HEK293 (cell line): ENCODE results near the gene NCKAP5.
A peak's percentile ranks its signal among the peaks of the same experiment; 100 is the strongest.

Experiments
- BCL6B ChIP-seq: fragments of 450-650 bp; formaldehyde crosslinking; IDR thresholded peaks from 2 replicates; pipeline ENCODE4 v1.5.1; 2017; ENCODE audit warnings: missing biosample characterization, missing genetic modification characterization
- GFI1B ChIP-seq: fragments of 450-650 bp; formaldehyde crosslinking; IDR thresholded peaks from 2 replicates; pipeline ENCODE4 v1.5.1; 2016; ENCODE audit warnings: missing biosample characterization, missing genetic modification characterization
- HIC1 ChIP-seq: fragments of 450-650 bp; formaldehyde crosslinking; IDR thresholded peaks from 2 replicates; pipeline ENCODE4 v1.5.1; 2016; ENCODE audit warnings: missing biosample characterization, missing genetic modification characterization
- KLF7 ChIP-seq: fragments of 450-650 bp; formaldehyde crosslinking; IDR thresholded peaks from 2 replicates; pipeline ENCODE4 v1.5.1; 2016; ENCODE audit warnings: missing biosample characterization, missing genetic modification characterization, borderline replicate concordance
- PRDM1 ChIP-seq: fragments of 450-650 bp; formaldehyde crosslinking; IDR thresholded peaks from 2 replicates; pipeline ENCODE4; 2016; ENCODE audit warnings: missing biosample characterization, missing genetic modification characterization
- REPIN1 ChIP-seq: fragments of 450-650 bp; formaldehyde crosslinking; IDR thresholded peaks from 2 replicates; pipeline ENCODE4 v1.5.1; 2017; ENCODE audit warnings: missing biosample characterization, missing genetic modification characterization, low read depth
- SCRT1 ChIP-seq: fragments of 450-650 bp; formaldehyde crosslinking; IDR thresholded peaks from 2 replicates; pipeline ENCODE4 v1.5.1; 2016; ENCODE audit warnings: missing biosample characterization, missing genetic modification characterization, borderline replicate concordance
- SCRT2 ChIP-seq: fragments of 450-650 bp; formaldehyde crosslinking; IDR thresholded peaks from 2 replicates; pipeline ENCODE4 v1.5.1; 2016; ENCODE audit warnings: missing biosample characterization, missing genetic modification characterization
- TCF7L2 ChIP-seq: IDR thresholded peaks from 2 replicates; pipeline ENCODE4 v1.6.1; 2011; ENCODE audit warnings: low read depth, mild to moderate bottlenecking, inconsistent platforms, low read length, moderate library complexity, borderline replicate concordance
- ZBTB17 ChIP-seq: fragments of 450-650 bp; formaldehyde crosslinking; IDR thresholded peaks from 2 replicates; pipeline ENCODE4 v1.5.1; 2016; ENCODE audit warnings: missing biosample characterization, missing genetic modification characterization
- ZBTB49 ChIP-seq: fragments of 450-650 bp; formaldehyde crosslinking; IDR thresholded peaks from 2 replicates; pipeline ENCODE4 v1.5.1; 2016; ENCODE audit warnings: missing biosample characterization, missing genetic modification characterization, low read depth
- ZBTB8A ChIP-seq: fragments of 450-650 bp; formaldehyde crosslinking; IDR thresholded peaks from 2 replicates; pipeline ENCODE4 v1.5.1; 2016; ENCODE audit warnings: missing biosample characterization, missing genetic modification characterization
- ZFP69B ChIP-seq: fragments of 450-650 bp; formaldehyde crosslinking; IDR thresholded peaks from 2 replicates; pipeline ENCODE4 v1.5.1; 2016; ENCODE audit warnings: missing biosample characterization, missing genetic modification characterization
- ZNF157 ChIP-seq: fragments of 450-650 bp; formaldehyde crosslinking; IDR thresholded peaks from 2 replicates; pipeline ENCODE4 v1.5.1; 2016; ENCODE audit warnings: missing biosample characterization, missing genetic modification characterization
- ZNF202 ChIP-seq: fragments of 450-650 bp; formaldehyde crosslinking; IDR thresholded peaks from 2 replicates; pipeline ENCODE4 v1.5.1; 2016; ENCODE audit warnings: missing biosample characterization, missing genetic modification characterization, borderline replicate concordance
- ZNF248 ChIP-seq: fragments of 450-650 bp; formaldehyde crosslinking; IDR thresholded peaks from 2 replicates; pipeline ENCODE4 v1.5.1; 2017; ENCODE audit warnings: missing biosample characterization, missing genetic modification characterization
- ZNF26 ChIP-seq: fragments of 450-650 bp; formaldehyde crosslinking; IDR thresholded peaks from 2 replicates; pipeline ENCODE4 v1.5.1; 2016; ENCODE audit warnings: missing biosample characterization, missing genetic modification characterization
- ZNF302 ChIP-seq: fragments of 450-650 bp; formaldehyde crosslinking; IDR thresholded peaks from 2 replicates; pipeline ENCODE4 v1.5.1; 2016; ENCODE audit warnings: missing biosample characterization, missing genetic modification characterization, low read depth
- ZNF311 ChIP-seq: fragments of 450-650 bp; formaldehyde crosslinking; IDR thresholded peaks from 2 replicates; pipeline ENCODE4 v1.5.1; 2017; ENCODE audit warnings: missing biosample characterization, missing genetic modification characterization, borderline replicate concordance
- ZNF324 ChIP-seq: fragments of 450-650 bp; formaldehyde crosslinking; IDR thresholded peaks from 2 replicates; pipeline ENCODE4 v1.5.1; 2016; ENCODE audit warnings: missing biosample characterization, missing genetic modification characterization
- ZNF488 ChIP-seq: fragments of 450-650 bp; formaldehyde crosslinking; IDR thresholded peaks from 2 replicates; pipeline ENCODE4 v1.5.1; 2016; ENCODE audit warnings: missing biosample characterization, missing genetic modification characterization
- ZNF513 ChIP-seq: fragments of 450-650 bp; IDR thresholded peaks from 2 replicates; pipeline ENCODE4 v1.5.1; 2018; ENCODE audit warnings: missing biosample characterization, missing genetic modification characterization
- ZNF529 ChIP-seq: fragments of 450-650 bp; formaldehyde crosslinking; IDR thresholded peaks from 2 replicates; pipeline ENCODE4 v1.5.1; 2017; ENCODE audit warnings: missing genetic modification characterization, missing biosample characterization; ENCODE audit not compliant: insufficient replicate concordance
- ZNF558 ChIP-seq: fragments of 450-650 bp; formaldehyde crosslinking; IDR thresholded peaks from 2 replicates; pipeline ENCODE4 v1.5.1; 2016; ENCODE audit warnings: missing biosample characterization, missing genetic modification characterization
- ZNF596 ChIP-seq: fragments of 450-650 bp; IDR thresholded peaks from 2 replicates; pipeline ENCODE4 v1.5.0; 2018; ENCODE audit warnings: missing biosample characterization, mild to moderate bottlenecking, missing genetic modification characterization, moderate library complexity
- ZNF626 ChIP-seq: fragments of 450-650 bp; sonication (Bioruptor Pico); formaldehyde crosslinking; IDR thresholded peaks from 2 replicates; pipeline ENCODE4 v1.5.1; 2018; ENCODE audit warnings: missing biosample characterization, missing genetic modification characterization, inconsistent platforms
- ZNF701 ChIP-seq: fragments of 450-650 bp; formaldehyde crosslinking; IDR thresholded peaks from 2 replicates; pipeline ENCODE4 v1.5.1; 2016; ENCODE audit warnings: missing biosample characterization, missing genetic modification characterization
- ZNF76 ChIP-seq: fragments of 450-650 bp; formaldehyde crosslinking; IDR thresholded peaks from 2 replicates; pipeline ENCODE4; 2016; ENCODE audit warnings: low read depth, missing biosample characterization, missing genetic modification characterization, borderline replicate concordance
- ZNF792 ChIP-seq: fragments of 450-650 bp; formaldehyde crosslinking; IDR thresholded peaks from 2 replicates; pipeline ENCODE4 v1.5.1; 2016; ENCODE audit warnings: missing biosample characterization, missing genetic modification characterization
- ZNF843 ChIP-seq: fragments of 450-650 bp; formaldehyde crosslinking; IDR thresholded peaks from 2 replicates; pipeline ENCODE4 v1.5.1; 2016; ENCODE audit warnings: missing biosample characterization, missing genetic modification characterization

The NCKAP5 gene

GRCh38 chr2:133286326-133286922 lies 281.8 kb downstream of the NCKAP5 start (continued):
- TF ChIP-seq TCF7L2 (no peak), HIC1 (tag by site-specific recombination) (peak; percentile 62; the same call in 1 of the 2 replicates), ZNF701 (tag by site-specific recombination) (no peak), ZNF324 (tag by site-specific recombination) (no peak), ZNF513 (no peak), ZNF529 (tag by site-specific recombination) (no peak), BCL6B (tag by site-specific recombination) (peak; percentile 45; the same call in 1 of the 2 replicates), ZNF792 (no peak), ZNF596 (tag by site-specific recombination) (no peak), ZNF202 (tag by site-specific recombination) (no peak), ZNF302 (no peak), KLF7 (no peak), PRDM1 (tag by site-specific recombination) (no peak), ZNF626 (tag by site-specific recombination) (no peak), ZNF157 (tag by site-specific recombination) (no peak), ZNF843 (tag by site-specific recombination) (peak; percentile 65; the same call in 1 of the 2 replicates), SCRT2 (tag by site-specific recombination) (peak; percentile 89), ZNF248 (tag by site-specific recombination) (no peak), ZNF488 (no peak), ZNF558 (tag by site-specific recombination) (no peak), ZBTB8A (no peak), ZNF26 (tag by site-specific recombination) (no peak), REPIN1 (tag by site-specific recombination) (no peak), GFI1B (tag by site-specific recombination) (no peak), ZBTB17 (no peak), ZNF76 (no peak), ZBTB49 (tag by site-specific recombination) (no peak), ZNF311 (tag by site-specific recombination) (no peak), ZFP69B (no peak), SCRT1 (tag by site-specific recombination) (peak; percentile 75; the same call in 1 of the 2 replicates)
- TF ChIP-seq, all 188 proteins: peak for 7
